Ovary (tissue), 3 donors: ENCODE measurements around the gene CSTPP1.

ENCODE experiments used
- POLR2A ChIP-seq: fragments of 450-650 bp; IDR thresholded peaks from one replicate; pipeline ENCODE4 v1.6.1; 2017; ENCODE audit warnings: antibody characterized with exemption, mild to moderate bottlenecking, moderate library complexity
- TF ChIP-seq, protein P1 (sequence below), 3 donors: fragments of 450-650 bp in 2 of 3; fragments of 200-600 bp in 1 of 3; IDR thresholded peaks; one replicate each; pipeline versions ENCODE4 v1.5.1 to v1.8.0; 2016 to 2022; ENCODE audit warnings: antibody characterized with exemption in 3 of 3, mild to moderate bottlenecking in 1 of 3
- donor health status: DM: no; HTN: no; CAD: no.

DNA sequence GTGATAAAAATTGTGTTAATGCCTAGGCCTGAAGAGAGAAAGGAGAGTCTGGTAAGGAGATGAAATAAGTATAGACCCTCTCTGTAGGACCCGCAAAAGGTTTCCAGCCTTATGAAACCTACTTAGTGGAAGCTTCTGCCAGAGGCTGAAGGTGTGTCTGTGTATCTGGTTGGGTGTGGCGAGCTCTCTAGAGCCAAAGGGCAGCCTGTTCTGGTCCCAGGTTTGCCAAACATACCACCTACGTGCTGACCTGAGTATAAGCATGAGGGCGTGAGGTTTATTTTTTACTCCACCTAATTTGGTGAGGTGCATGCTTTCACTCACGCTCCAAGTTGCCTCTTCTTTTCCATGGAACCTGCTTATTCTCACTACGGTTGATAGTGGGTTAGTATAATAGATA lies 5.6 kb downstream of the CSTPP1 start:
- TF ChIP-seq, protein P1, sequence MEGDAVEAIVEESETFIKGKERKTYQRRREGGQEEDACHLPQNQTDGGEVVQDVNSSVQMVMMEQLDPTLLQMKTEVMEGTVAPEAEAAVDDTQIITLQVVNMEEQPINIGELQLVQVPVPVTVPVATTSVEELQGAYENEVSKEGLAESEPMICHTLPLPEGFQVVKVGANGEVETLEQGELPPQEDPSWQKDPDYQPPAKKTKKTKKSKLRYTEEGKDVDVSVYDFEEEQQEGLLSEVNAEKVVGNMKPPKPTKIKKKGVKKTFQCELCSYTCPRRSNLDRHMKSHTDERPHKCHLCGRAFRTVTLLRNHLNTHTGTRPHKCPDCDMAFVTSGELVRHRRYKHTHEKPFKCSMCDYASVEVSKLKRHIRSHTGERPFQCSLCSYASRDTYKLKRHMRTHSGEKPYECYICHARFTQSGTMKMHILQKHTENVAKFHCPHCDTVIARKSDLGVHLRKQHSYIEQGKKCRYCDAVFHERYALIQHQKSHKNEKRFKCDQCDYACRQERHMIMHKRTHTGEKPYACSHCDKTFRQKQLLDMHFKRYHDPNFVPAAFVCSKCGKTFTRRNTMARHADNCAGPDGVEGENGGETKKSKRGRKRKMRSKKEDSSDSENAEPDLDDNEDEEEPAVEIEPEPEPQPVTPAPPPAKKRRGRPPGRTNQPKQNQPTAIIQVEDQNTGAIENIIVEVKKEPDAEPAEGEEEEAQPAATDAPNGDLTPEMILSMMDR (IDR thresholded peaks at IDR 0.05): no peak
- no peak for TF ChIP-seq POLR2A
